ENCODE data around the gene CSK.

DNA sequence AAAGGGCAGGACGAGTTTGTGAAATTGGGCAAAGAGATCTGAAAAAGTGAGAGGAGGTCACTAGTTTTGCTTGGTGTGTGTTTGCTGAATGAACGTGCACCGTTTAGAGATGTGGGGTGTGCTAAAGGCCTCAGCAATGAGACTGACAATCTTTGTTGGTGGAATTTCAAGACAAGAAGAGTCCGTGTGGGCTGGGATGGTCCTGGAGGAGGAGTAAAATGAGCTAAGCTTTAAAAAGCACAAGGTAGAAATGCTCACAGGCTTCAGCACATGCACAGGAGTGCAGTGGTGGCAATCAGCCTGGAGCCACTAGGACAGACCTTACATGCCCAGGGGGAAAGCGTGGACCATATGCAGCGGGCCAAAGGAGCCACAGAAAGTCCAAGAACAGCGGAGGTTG, 43.1 kb downstream of the CSK start:
- TF ChIP-seq, protein P1, sequence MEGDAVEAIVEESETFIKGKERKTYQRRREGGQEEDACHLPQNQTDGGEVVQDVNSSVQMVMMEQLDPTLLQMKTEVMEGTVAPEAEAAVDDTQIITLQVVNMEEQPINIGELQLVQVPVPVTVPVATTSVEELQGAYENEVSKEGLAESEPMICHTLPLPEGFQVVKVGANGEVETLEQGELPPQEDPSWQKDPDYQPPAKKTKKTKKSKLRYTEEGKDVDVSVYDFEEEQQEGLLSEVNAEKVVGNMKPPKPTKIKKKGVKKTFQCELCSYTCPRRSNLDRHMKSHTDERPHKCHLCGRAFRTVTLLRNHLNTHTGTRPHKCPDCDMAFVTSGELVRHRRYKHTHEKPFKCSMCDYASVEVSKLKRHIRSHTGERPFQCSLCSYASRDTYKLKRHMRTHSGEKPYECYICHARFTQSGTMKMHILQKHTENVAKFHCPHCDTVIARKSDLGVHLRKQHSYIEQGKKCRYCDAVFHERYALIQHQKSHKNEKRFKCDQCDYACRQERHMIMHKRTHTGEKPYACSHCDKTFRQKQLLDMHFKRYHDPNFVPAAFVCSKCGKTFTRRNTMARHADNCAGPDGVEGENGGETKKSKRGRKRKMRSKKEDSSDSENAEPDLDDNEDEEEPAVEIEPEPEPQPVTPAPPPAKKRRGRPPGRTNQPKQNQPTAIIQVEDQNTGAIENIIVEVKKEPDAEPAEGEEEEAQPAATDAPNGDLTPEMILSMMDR (IDR thresholded peaks at IDR 0.05; ENCODE audit: low read depth, low read length, poor library complexity, severe bottlenecking): no peak
- no peak for TF ChIP-seq EZH2phosphoT487 (IDR thresholded peaks at IDR 0.05; ENCODE audit: borderline replicate concordance, low read length)

All from DOHH2 (cell line).